Ishikawa (cell line): Measurements from ENCODE around the gene CDK6.

Experiments used
- CEBPB ChIP-seq: IDR thresholded peaks from 2 replicates; pipeline ENCODE4 v1.6.1; 2012
- CREB1 ChIP-seq: IDR thresholded peaks from 2 replicates; pipeline ENCODE4 v1.6.1; 2012; ENCODE audit warnings: low read depth
- EGR1 ChIP-seq: IDR thresholded peaks from 2 replicates; pipeline ENCODE4 v1.6.1; 2012
- EP300 ChIP-seq: IDR thresholded peaks from 2 replicates; pipeline ENCODE4 v1.6.1; 2012; ENCODE audit warnings: borderline replicate concordance
- FOXM1 ChIP-seq: IDR thresholded peaks from 2 replicates; pipeline ENCODE4 v1.6.1; 2012; ENCODE audit warnings: low read depth, borderline replicate concordance
- MAX ChIP-seq: IDR thresholded peaks from 2 replicates; pipeline ENCODE4 v1.6.1; 2012
- NFIC ChIP-seq: IDR thresholded peaks from 2 replicates; pipeline ENCODE4 v1.6.1; 2012
- RAD21 ChIP-seq: IDR thresholded peaks from 2 replicates; pipeline ENCODE4 v1.6.1; 2012; ENCODE audit warnings: low read depth
- REST ChIP-seq: IDR thresholded peaks from 2 replicates; pipeline ENCODE4 v1.6.1; 2012; ENCODE audit warnings: low read depth, mild to moderate bottlenecking
- TAF1 ChIP-seq: IDR thresholded peaks from 2 replicates; pipeline ENCODE4 v1.6.1; 2012; ENCODE audit warnings: low read depth, mild to moderate bottlenecking
- TCF12 ChIP-seq: IDR thresholded peaks from 2 replicates; pipeline ENCODE4 v1.6.1; 2012; ENCODE audit warnings: low read depth
- TEAD4 ChIP-seq: IDR thresholded peaks from 2 replicates; pipeline ENCODE4 v1.6.1; 2012
- USF1 ChIP-seq: IDR thresholded peaks from 2 replicates; pipeline ENCODE4 v1.6.1; 2012
- YY1 ChIP-seq: IDR thresholded peaks from 2 replicates; pipeline ENCODE4 v1.6.1; 2012; ENCODE audit warnings: low read depth
- ZBTB7A ChIP-seq: IDR thresholded peaks from 2 replicates; pipeline ENCODE4 v1.6.1; 2012; ENCODE audit warnings: low read depth

The CDK6 gene

GRCh38 chr7:92782855-92783254 is 53.5 kb downstream of the CDK6 start:
- TF ChIP-seq YY1 (no peak), TAF1 (no peak), USF1 (no peak), MAX (no peak), FOXM1 (no peak), EGR1 (no peak), TCF12 (no peak)

- TF ChIP-seq FOXM1 = no peak
- TF ChIP-seq EP300 = no peak
- no peak for TF ChIP-seq USF1
- TF ChIP-seq MAX = no peak
- TF ChIP-seq YY1 = no peak
- TF ChIP-seq CREB1 = no peak
- TF ChIP-seq ZBTB7A = no peak
Measured at GRCh38 chr7:92782236-92782635, 54.1 kb downstream of the CDK6 start.

GRCh38 chr7:92781117-92781720 is 55.2 kb downstream of the CDK6 start:
- TF ChIP-seq TEAD4 = no peak
- TF ChIP-seq RAD21 = no peak
- TF ChIP-seq YY1 = no peak
- no peak for TF ChIP-seq FOXM1
- no peak for TF ChIP-seq ZBTB7A
- no peak for TF ChIP-seq TAF1
- TF ChIP-seq MAX = no peak
- no peak for TF ChIP-seq NFIC
- no peak for TF ChIP-seq CREB1
- no peak for TF ChIP-seq TCF12
- TF ChIP-seq EGR1 = no peak
- no peak for TF ChIP-seq USF1
- TF ChIP-seq REST = no peak
- TF ChIP-seq CEBPB = no peak
- no peak for TF ChIP-seq EP300

- TF ChIP-seq EGR1 (no peak), NFIC (no peak), MAX (no peak), CREB1 (no peak), FOXM1 (no peak), RAD21 (no peak), ZBTB7A (no peak), USF1 (no peak), TEAD4 (no peak), TAF1 (no peak)
Measured at GRCh38 chr7:92778972-92779371, 57.4 kb downstream of the CDK6 start.

GRCh38 chr7:92777993-92778392 is 58.4 kb downstream of the CDK6 start:
- TF ChIP-seq REST (no peak), MAX (no peak), EGR1 (no peak), CREB1 (no peak), RAD21 (no peak), EP300 (no peak), ZBTB7A (no peak), YY1 (no peak), CEBPB (no peak), TAF1 (no peak), NFIC (no peak), FOXM1 (no peak), USF1 (no peak), TCF12 (no peak)
